HCT116 (cell line): ENCODE measurements around the gene SNX25. TPM values are rescaled to one million over a fixed set of nuclear protein-coding genes. Genes with fewer than 3 reads are reported as not detected.

Source experiments
- ATAC-seq: fragments of 200-7000 bp; cut with Tn5 transposase; 2 replicates; pipeline ENCODE4 v1.9.1; 2020; ENCODE audit warnings: mild to moderate bottlenecking, moderate library complexity
- BruUV-seq: library from RNA; stranded (reverse); fragments of 400-500 nt; replicated peaks from 2 replicates; lab custom pipeline; 2021; lab: Mats Ljungman, UMichigan
- CTCF ChIA-PET: fragments of 300-600 bp; sonication (Branson Sonifier 250); formaldehyde crosslinking; loops from one replicate; lab custom pipeline; 2021; ENCODE audit warnings: antibody characterized with exemption; lab: Charles Lee
- POLR2A ChIA-PET: fragments of 300-600, 350-600 bp; sonication (Branson Sonifier 250); formaldehyde crosslinking; loops from one replicate; lab custom pipeline; 2021; ENCODE audit warnings: antibody characterized with exemption; lab: Charles Lee
- RAD21 ChIA-PET, 2 experiments: fragments of 300-600 bp; sonication (Branson Sonifier 250); formaldehyde crosslinking; loops; one replicate each; lab custom pipeline; 2023; ENCODE audit warnings: low total read pairs in 2 of 2; ENCODE audit not compliant: uncharacterized antibody in 2 of 2, unreplicated experiment in 2 of 2, low non-redundant PET in 1 of 2; lab: Charles Lee
- DNase-seq: peaks from one replicate; pipeline ENCODE4 v3.0.0-alpha.2; 2010; ENCODE audit warnings: low read depth, low spot score
- H2AFZ ChIP-seq: fragments of 200-600 bp; shearing (Covaris generic), sonication (generic); 2 replicates; pipeline ENCODE4 v1.6.1; 2017; ENCODE audit warnings: low read depth, mixed run types, mixed read lengths, antibody characterized with exemption, low read length; ENCODE audit not compliant: poor library complexity, severe bottlenecking
- H3K27ac ChIP-seq: 2 replicates; pipeline ENCODE4 v1.5.1; 2012; ENCODE audit warnings: low read depth, low read length
- H3K27me3 ChIP-seq: fragments of 200-600 bp; sonication (generic); 2 replicates; pipeline ENCODE4 v1.6.1; 2016; ENCODE audit warnings: mixed run types, low read length, mixed read lengths; ENCODE audit not compliant: insufficient read depth
- H3K36me3 ChIP-seq, 2 experiments: fragments of 200-500 bp in 1 of 2; fragments of 200-600 bp in 1 of 2; sonication (Bioruptor generic) in 1 of 2; sonication (generic) in 1 of 2; 2 replicates each; pipeline versions ENCODE4 v1.5.1 to v1.6.1; 2014 to 2016; ENCODE audit warnings: low read length in 2 of 2, inconsistent platforms in 1 of 2, mixed read lengths in 1 of 2, mixed run types in 1 of 2; ENCODE audit not compliant: insufficient read depth in 2 of 2, control insufficient read depth in 1 of 2
- H3K4me1 ChIP-seq, 2 experiments: fragments of 200-600 bp in 1 of 2; sonication (generic) in 1 of 2; 2 replicates each; pipeline versions ENCODE4 v1.5.1 to v1.6.1; 2012 to 2017; ENCODE audit warnings: low read length in 2 of 2, inconsistent platforms in 1 of 2, mild to moderate bottlenecking in 1 of 2, mixed read lengths in 1 of 2, mixed run types in 1 of 2, moderate library complexity in 1 of 2; ENCODE audit not compliant: insufficient read depth in 2 of 2, control insufficient read depth in 1 of 2
- H3K4me2 ChIP-seq: fragments of 200-600 bp; sonication (generic); 2 replicates; pipeline ENCODE4 v1.6.1; 2017; ENCODE audit warnings: mixed run types, low read length, mixed read lengths
- H3K4me3 ChIP-seq, 2 experiments: fragments of 200-600 bp in 1 of 2; sonication (generic) in 1 of 2; replicated peaks in 1 of 2; 2 replicates each; pipeline ENCODE4 v1.5.1; 2011 to 2016; ENCODE audit warnings: low read length in 2 of 2, control low read depth in 1 of 2, low read depth in 1 of 2, mild to moderate bottlenecking in 1 of 2, mixed read lengths in 1 of 2, mixed run types in 1 of 2
- H3K79me2 ChIP-seq: fragments of 200-600 bp; sonication (generic); 2 replicates; pipeline ENCODE4 v1.6.1; 2017; ENCODE audit warnings: mild to moderate bottlenecking, mixed run types, low read length, moderate library complexity, mixed read lengths; ENCODE audit not compliant: insufficient read depth
- H3K9ac ChIP-seq: fragments of 200-600 bp; sonication (generic); 2 replicates; pipeline ENCODE4 v1.6.1; 2016; ENCODE audit warnings: low read length, mixed read lengths
- H3K9me2 ChIP-seq: fragments of 200-600 bp; sonication (generic), shearing (Covaris generic); 2 replicates; pipeline ENCODE4 v1.6.1; 2017; ENCODE audit warnings: mixed run types, mild to moderate bottlenecking, moderate library complexity; ENCODE audit not compliant: insufficient read depth
- H3K9me3 ChIP-seq, 2 experiments: fragments of 200-500 bp in 1 of 2; fragments of 200-600 bp in 1 of 2; sonication (Bioruptor generic) in 1 of 2; sonication (generic) in 1 of 2; 2 replicates each; pipeline ENCODE4 v1.6.1; 2014 to 2017; ENCODE audit warnings: low read length in 2 of 2, mixed read lengths in 2 of 2, inconsistent platforms in 1 of 2, low read depth in 1 of 2, mild to moderate bottlenecking in 1 of 2, mixed run types in 1 of 2, moderate library complexity in 1 of 2; ENCODE audit not compliant: control insufficient read depth in 1 of 2, insufficient read depth in 1 of 2
- H4K20me1 ChIP-seq: fragments of 200-600 bp; sonication (generic), shearing (Covaris generic); 2 replicates; pipeline ENCODE4 v1.6.1; 2017; ENCODE audit warnings: mixed run types, mild to moderate bottlenecking, moderate library complexity; ENCODE audit not compliant: insufficient read depth
- CEBPB ChIP-seq: IDR thresholded peaks from 2 replicates; pipeline ENCODE4 v1.6.1; 2012; ENCODE audit warnings: low read depth
- EZH2 ChIP-seq: fragments of 200-600 bp; sonication (generic); IDR thresholded peaks from 2 replicates; pipeline ENCODE4 v1.6.1; 2017; ENCODE audit warnings: antibody characterized with exemption, mixed run types
- EZH2phosphoT487 ChIP-seq: fragments of 200-600 bp; IDR thresholded peaks from 2 replicates; pipeline ENCODE4 v1.6.1; 2018; ENCODE audit warnings: antibody characterized with exemption, borderline replicate concordance
- JUND ChIP-seq: IDR thresholded peaks from 2 replicates; pipeline ENCODE4 v1.6.1; 2012
- SP1 ChIP-seq: IDR thresholded peaks from 2 replicates; pipeline ENCODE4 v1.6.1; 2012; ENCODE audit warnings: low read depth
- YY1 ChIP-seq: IDR thresholded peaks from 2 replicates; pipeline ENCODE4 v1.6.1; 2011; ENCODE audit warnings: low read length, low read depth, moderate library complexity, mild to moderate bottlenecking; ENCODE audit not compliant: insufficient replicate concordance; ENCODE audit errors: extremely low read depth
- ZFX ChIP-seq: fragments of 450-650 bp; IDR thresholded peaks from 2 replicates; pipeline ENCODE4 v1.6.1; 2017
- intact Hi-C: fragments of 100-400 bp; cut with micrococcal nuclease; formaldehyde crosslinking; loops from 2 replicates; pipeline ENCODE4 v1.10.0; 2022
- total RNA-seq: library from RNA; stranded (reverse); gene quantifications from one replicate; pipeline ENCODE4 v1.2.1, GENCODE V29; 2021; ENCODE audit not compliant: unreplicated experiment

The SNX25 gene
- total RNA-seq, 1 experiment from 2014 or later, result 20.9 TPM

- Histone ChIP-seq H3K4me1 (peaks cover 21 to 35% of the 10 kb centered on the region in 2 experiments), H3K9me2 (no peaks in the 10 kb centered on the region), H4K20me1 (no peaks in the 10 kb centered on the region), H3K27me3 (no peaks in the 10 kb centered on the region), H3K9ac (no peak overlapping the region), H3K36me3 (no peaks in the 10 kb centered on the region), H3K27ac (no peak overlapping the region), H3K4me2 (no peak overlapping the region), H2AFZ (no peak overlapping the region), H3K79me2 (peaks cover 74% of the 10 kb centered on the region), H3K4me3 (no peak overlapping the region), H3K9me3 (no peaks in the 10 kb centered on the region)
- no peak for TF ChIP-seq SP1
- ATAC-seq (no peak), DNase-seq (no peak)
- intact Hi-C loops, result no loop called here
- ChIA-PET RAD21 (no interaction called here), POLR2A (no interaction called here), CTCF (no interaction called here)
- no TSS peak for BruUV-seq
These were observed 4.5 kb downstream of the SNX25 start for GRCh38 chr4:185213877-185214276.

GRCh38 chr4:185215261-185215660, 5.9 kb downstream of the SNX25 start:
- H3K27ac ChIP-seq, result no peak overlapping the region
- no peaks in the 10 kb centered on the region for H4K20me1 ChIP-seq
- no peak for DNase-seq
- no TSS peak for BruUV-seq
- H3K4me2 ChIP-seq, result no peak overlapping the region
- no peak overlapping the region for H3K4me3 ChIP-seq
- no peaks in the 10 kb centered on the region for H3K9me3 ChIP-seq
- TF ChIP-seq CEBPB (no peak), ZFX (no peak)
- peaks cover 81% of the 10 kb centered on the region for H3K79me2 ChIP-seq
- CTCF ChIA-PET, result no interaction called here
- intact Hi-C loops, result no loop called here
- no peak for ATAC-seq
- no peak overlapping the region for H2AFZ ChIP-seq
- no peak overlapping the region for H3K9ac ChIP-seq
- no peaks in the 10 kb centered on the region for H3K36me3 ChIP-seq
- POLR2A ChIA-PET, result no interaction called here
- H3K4me1 ChIP-seq, result peaks cover 20 to 32% of the 10 kb centered on the region in 2 experiments
- H3K9me2 ChIP-seq, result no peaks in the 10 kb centered on the region
- RAD21 ChIA-PET, result no interaction called here
- no peaks in the 10 kb centered on the region for H3K27me3 ChIP-seq

- CTCF ChIA-PET, result no interaction called here
These were observed 8.1 kb downstream of the SNX25 start for GRCh38 chr4:185217408-185217975.

More at GRCh38 chr4:185217408-185217975, 8.1 kb downstream of the SNX25 start:
- no peaks in the 10 kb centered on the region for H3K36me3 ChIP-seq
- no peak overlapping the region for H2AFZ ChIP-seq
- ATAC-seq (no peak), DNase-seq (no peak)
- H3K27me3 ChIP-seq, result no peaks in the 10 kb centered on the region
- ChIA-PET RAD21 (no interaction called here), POLR2A (no interaction called here)
- no peak overlapping the region for H3K27ac ChIP-seq
- no peak overlapping the region for H3K9ac ChIP-seq
- TF ChIP-seq EZH2 (no peak), JUND (no peak), EZH2phosphoT487 (no peak), ZFX (no peak), YY1 (no peak)
- intact Hi-C loops, result no loop called here
- H4K20me1 ChIP-seq, result no peaks in the 10 kb centered on the region
- H3K9me2 ChIP-seq, result no peaks in the 10 kb centered on the region
- H3K4me2 ChIP-seq, result no peak overlapping the region
- peaks cover 9 to 21% of the 10 kb centered on the region in 2 experiments for H3K4me1 ChIP-seq
- H3K4me3 ChIP-seq, result no peak overlapping the region
- no TSS peak for BruUV-seq
- peaks cover 64% of the 10 kb centered on the region for H3K79me2 ChIP-seq
- no peaks in the 10 kb centered on the region for H3K9me3 ChIP-seq
